Upper lobe of left lung (tissue), 6 donors: ENCODE data around the gene FAM118B. TPM values are rescaled to one million over a fixed set of nuclear protein-coding genes. Genes with fewer than 3 reads are reported as not detected.

Experiments
- ATAC-seq, 2 donors: fragments of 200-7000 bp; cut with Tn5 transposase; one replicate each; pipeline ENCODE4 v1.9.1; 2022; ENCODE audit warnings: mild to moderate bottlenecking in 2 of 2, moderate library complexity in 2 of 2; ENCODE audit not compliant: low FRiP score in 2 of 2
- DNase-seq, 2 donors: peaks; one replicate each; pipeline ENCODE4 v3.0.0-alpha.2; 2019 to 2020
- H3K27ac ChIP-seq, 4 donors: fragments of 200-600 bp; sonication (generic); one replicate each; pipeline ENCODE4 v1.5.1; 2016 to 2019
- H3K27me3 ChIP-seq, 4 donors: fragments of 200-600 bp; sonication (generic); one replicate each; pipeline ENCODE4 v1.5.1; 2017 to 2019
- H3K36me3 ChIP-seq, 4 donors: fragments of 200-600 bp; sonication (generic); one replicate each; pipeline ENCODE4 v1.5.1; 2016 to 2019
- H3K4me1 ChIP-seq, 4 donors: fragments of 200-600 bp; sonication (generic); one replicate each; pipeline ENCODE4 v1.5.1; 2018 to 2019
- H3K4me3 ChIP-seq, 4 donors: fragments of 200-600 bp; sonication (generic); one replicate each; pipeline ENCODE4 v1.5.1; 2017 to 2019; ENCODE audit warnings: mild to moderate bottlenecking in 2 of 4, moderate library complexity in 1 of 4
- H3K9me3 ChIP-seq, 4 donors: fragments of 200-600 bp; sonication (generic); one replicate each; pipeline ENCODE4 v1.5.1; 2018 to 2019
- EP300 ChIP-seq, 4 donors: sonication (generic); formaldehyde crosslinking; IDR thresholded peaks; one replicate each; pipeline ENCODE4 v1.5.1; 2017; ENCODE audit warnings: antibody characterized with exemption in 4 of 4, control low read depth in 2 of 4
- POLR2A ChIP-seq, 4 donors: fragments of 450-650 bp; IDR thresholded peaks; one replicate each; pipeline ENCODE4 v1.5.1; 2016 to 2017; ENCODE audit warnings: antibody characterized with exemption in 4 of 4, mild to moderate bottlenecking in 2 of 4
- POLR2AphosphoS5 ChIP-seq, 2 donors: sonication (generic); formaldehyde crosslinking; IDR thresholded peaks; one replicate each; pipeline ENCODE4 v1.5.1; 2017; ENCODE audit warnings: antibody characterized with exemption in 2 of 2
- WGBS, 2 donors: methylation state at CpG; one replicate each; pipeline ENCODE4 v1.1.5; 2017 to 2018; 5-methylcytosine and 5-hydroxymethylcytosine counted together
- total RNA-seq, 6 donors: library from RNA; depleted of rRNA in 4 of 6; stranded (reverse); fragments of >200 nt in 4 of 6; gene quantifications; one replicate each; pipeline versions ENCODE4 v1.1.0 to v1.2.1, GENCODE V29; 2016 to 2021
- TF ChIP-seq, protein P1 (sequence below), 6 experiments: fragments of 450-650 bp in 4 of 6; fragments of 200-600 bp in 2 of 6; sonication (generic) in 2 of 6; IDR thresholded peaks; one replicate each; pipeline ENCODE4 v1.5.1; 2016 to 2019; ENCODE audit warnings: antibody characterized with exemption in 6 of 6
- donor health status: DM: no; HTN: no; CAD: no; lungs with moderate emphysema.
- donor health status: DM: no; HTN: yes; CAD: no; lungs with severe emphysema.

Gene FAM118B
- total RNA-seq, 6 donors from 2014 or later = 9.2 to 36.7 (median 31.2) TPM

- DNase-seq = no peak
- no peak for ATAC-seq
- Histone ChIP-seq H3K27ac (no peak overlapping the region), H3K4me1 (peaks cover 0 to 6% (median 0%) of the 10 kb centered on the region in 4 donors), H3K4me3 (no peak overlapping the region), H3K27me3 (no peaks in the 10 kb centered on the region), H3K9me3 (no peaks in the 10 kb centered on the region), H3K36me3 (peaks cover 0 to 66% (median 37%) of the 10 kb centered on the region in 4 donors)
- TF ChIP-seq EP300 (IDR thresholded peaks at IDR 0.05) (no peak), POLR2AphosphoS5 (IDR thresholded peaks at IDR 0.05) (no peak), POLR2A (IDR thresholded peaks at IDR 0.05) (no peak)
- TF ChIP-seq, protein P1, sequence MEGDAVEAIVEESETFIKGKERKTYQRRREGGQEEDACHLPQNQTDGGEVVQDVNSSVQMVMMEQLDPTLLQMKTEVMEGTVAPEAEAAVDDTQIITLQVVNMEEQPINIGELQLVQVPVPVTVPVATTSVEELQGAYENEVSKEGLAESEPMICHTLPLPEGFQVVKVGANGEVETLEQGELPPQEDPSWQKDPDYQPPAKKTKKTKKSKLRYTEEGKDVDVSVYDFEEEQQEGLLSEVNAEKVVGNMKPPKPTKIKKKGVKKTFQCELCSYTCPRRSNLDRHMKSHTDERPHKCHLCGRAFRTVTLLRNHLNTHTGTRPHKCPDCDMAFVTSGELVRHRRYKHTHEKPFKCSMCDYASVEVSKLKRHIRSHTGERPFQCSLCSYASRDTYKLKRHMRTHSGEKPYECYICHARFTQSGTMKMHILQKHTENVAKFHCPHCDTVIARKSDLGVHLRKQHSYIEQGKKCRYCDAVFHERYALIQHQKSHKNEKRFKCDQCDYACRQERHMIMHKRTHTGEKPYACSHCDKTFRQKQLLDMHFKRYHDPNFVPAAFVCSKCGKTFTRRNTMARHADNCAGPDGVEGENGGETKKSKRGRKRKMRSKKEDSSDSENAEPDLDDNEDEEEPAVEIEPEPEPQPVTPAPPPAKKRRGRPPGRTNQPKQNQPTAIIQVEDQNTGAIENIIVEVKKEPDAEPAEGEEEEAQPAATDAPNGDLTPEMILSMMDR (IDR thresholded peaks at IDR 0.05) = no peak
- WGBS, 2 donors = 97 to 99% methylated on average over 3 of the region's 3 CpGs
Observed at GRCh38 chr11:126195119-126195518, 16.5 kb upstream of the FAM118B start.

- no peak for TF ChIP-seq POLR2A (IDR thresholded peaks at IDR 0.05)
- TF ChIP-seq POLR2AphosphoS5 (IDR thresholded peaks at IDR 0.05) = peak in 1 of 2 donors; percentile 29
- H3K4me3 ChIP-seq = no peak overlapping the region
- WGBS, 2 donors = 86 to 89% methylated on average over 7 of the region's 7 CpGs
- ATAC-seq = no peak
- H3K27me3 ChIP-seq = no peaks in the 10 kb centered on the region
- no peaks in the 10 kb centered on the region for H3K9me3 ChIP-seq
- no peak overlapping the region for H3K27ac ChIP-seq
- DNase-seq = no peak
- peaks cover 0 to 6% (median 0%) of the 10 kb centered on the region in 4 donors for H3K4me1 ChIP-seq
- H3K36me3 ChIP-seq = peaks cover 3 to 79% (median 43%) of the 10 kb centered on the region in 4 donors
Observed at GRCh38 chr11:126197277-126197939, 14.2 kb upstream of the FAM118B start.

- no peak for TF ChIP-seq POLR2A (IDR thresholded peaks at IDR 0.05)
- no peak for TF ChIP-seq EP300 (IDR thresholded peaks at IDR 0.05)
- no peak for TF ChIP-seq POLR2AphosphoS5 (IDR thresholded peaks at IDR 0.05)
- TF ChIP-seq, protein P1 (IDR thresholded peaks at IDR 0.05) = no peak
- Histone ChIP-seq H3K36me3 (peaks cover 15 to 80% (median 45%) of the 10 kb centered on the region in 4 donors), H3K4me1 (peaks cover 0 to 6% (median 0%) of the 10 kb centered on the region in 4 donors), H3K9me3 (no peaks in the 10 kb centered on the region), H3K27me3 (no peaks in the 10 kb centered on the region), H3K27ac (no peak overlapping the region), H3K4me3 (no peak overlapping the region)
- DNase-seq (no peak), ATAC-seq (no peak)
- 87 to 91% methylated on average over 5 of the region's 5 CpGs for WGBS, 2 donors
Observed at GRCh38 chr11:126198648-126199047, 12.9 kb upstream of the FAM118B start.

DNA sequence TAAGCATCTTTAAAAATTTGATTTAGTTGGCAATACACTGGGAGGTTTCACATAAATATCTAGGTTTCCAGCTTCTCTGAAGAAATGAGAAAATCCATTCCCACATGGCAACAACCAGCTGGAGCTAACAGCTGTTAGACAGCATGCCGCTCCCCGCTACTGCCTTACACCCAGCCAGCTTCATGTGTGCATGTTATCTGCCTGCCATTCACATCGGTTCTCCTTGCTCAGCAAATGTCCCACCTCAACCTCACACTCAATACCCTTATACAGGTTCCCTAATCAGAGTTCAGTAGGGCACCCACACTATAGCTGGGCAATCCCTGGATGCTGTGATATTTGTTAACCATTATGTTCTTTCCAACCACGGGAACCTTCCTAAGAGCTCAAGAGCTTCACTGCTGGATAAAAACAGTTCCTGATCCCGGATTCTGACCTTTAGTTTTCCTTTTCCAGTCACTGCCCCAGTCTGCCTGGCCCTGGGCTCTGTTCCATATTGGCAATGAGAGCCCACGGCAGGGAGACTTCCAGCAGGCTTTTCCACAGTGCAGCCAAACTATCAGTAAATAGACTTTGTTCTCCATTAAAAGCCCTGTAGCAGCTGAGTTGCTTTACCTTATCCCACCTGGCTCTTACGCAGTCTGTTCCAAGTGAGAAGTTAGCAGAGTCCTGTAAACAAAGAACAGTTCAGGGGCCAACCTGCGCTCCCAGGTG is 8.8 kb upstream of the FAM118B start:
- no peaks in the 10 kb centered on the region for H3K9me3 ChIP-seq
- DNase-seq (no peak), ATAC-seq (no peak)
- WGBS, 2 donors = 76 to 96% methylated on average over 8 of the region's 8 CpGs
- H3K4me3 ChIP-seq = no peak overlapping the region
- no peak overlapping the region for H3K27ac ChIP-seq
- TF ChIP-seq POLR2AphosphoS5 (IDR thresholded peaks at IDR 0.05) (no peak), POLR2A (IDR thresholded peaks at IDR 0.05) (no peak), EP300 (IDR thresholded peaks at IDR 0.05) (no peak)
- H3K4me1 ChIP-seq = no peaks in the 10 kb centered on the region
- peaks cover 32 to 100% (median 62%) of the 10 kb centered on the region in 4 donors for H3K36me3 ChIP-seq
- H3K27me3 ChIP-seq = no peaks in the 10 kb centered on the region

DNA sequence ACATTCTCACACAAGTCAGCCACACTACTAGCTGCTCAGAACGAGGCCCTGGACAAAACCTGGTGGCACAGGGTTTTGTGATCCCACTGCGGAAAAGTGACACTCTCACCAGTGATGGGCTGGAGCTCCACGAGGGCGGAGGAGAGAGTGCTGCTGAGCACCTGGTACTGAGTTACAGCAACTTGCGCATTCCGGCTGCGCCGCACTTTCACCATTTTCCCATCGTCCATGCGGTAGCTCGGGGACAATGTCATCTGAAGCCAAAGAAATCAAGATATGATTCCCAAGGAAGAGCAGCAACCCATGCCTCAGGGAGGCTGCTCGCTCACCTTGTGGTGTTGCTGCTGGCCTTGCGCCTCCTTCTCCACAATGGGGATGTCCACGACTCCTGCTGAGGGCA is 6.2 kb upstream of the FAM118B start:
- Histone ChIP-seq H3K36me3 (peaks cover 32 to 95% (median 58%) of the 10 kb centered on the region in 4 donors), H3K4me3 (no peak overlapping the region), H3K9me3 (no peaks in the 10 kb centered on the region), H3K4me1 (peaks cover 0 to 4% (median under 1%) of the 10 kb centered on the region in 4 donors), H3K27ac (no peak overlapping the region), H3K27me3 (no peaks in the 10 kb centered on the region)
- ATAC-seq = no peak
- 96 to 97% methylated on average over 14 of the region's 14 CpGs for WGBS, 2 donors
- no peak for DNase-seq
- TF ChIP-seq POLR2AphosphoS5 (IDR thresholded peaks at IDR 0.05) (no peak), POLR2A (IDR thresholded peaks at IDR 0.05) (no peak), EP300 (IDR thresholded peaks at IDR 0.05) (no peak)
- TF ChIP-seq, protein P1 (IDR thresholded peaks at IDR 0.05) = no peak
